NT2/D1 (cell line): Measurements from ENCODE around the gene UGT1A6.

ENCODE experiments used
- DNase-seq: peaks from one replicate; pipeline ENCODE4 v3.0.0-alpha.2; 2011; ENCODE audit warnings: low read depth, low spot score
- H3K27me3 ChIP-seq: 2 replicates; pipeline ENCODE4 v1.6.0; 2011; ENCODE audit warnings: mild to moderate bottlenecking; ENCODE audit not compliant: insufficient read length, insufficient read depth
- H3K36me3 ChIP-seq: 2 replicates; pipeline ENCODE4 v1.6.1; 2011; ENCODE audit warnings: mild to moderate bottlenecking, low read length, mixed read lengths; ENCODE audit not compliant: insufficient read depth, insufficient read length
- H3K4me1 ChIP-seq: 2 replicates; pipeline ENCODE4 v1.5.1; 2011; ENCODE audit not compliant: insufficient read depth, insufficient read length
- H3K4me3 ChIP-seq: 2 replicates; pipeline ENCODE4 v1.5.1; 2011; ENCODE audit warnings: low read depth; ENCODE audit not compliant: insufficient read length
- H3K9ac ChIP-seq: 2 replicates; pipeline ENCODE4 v1.6.0; 2011; ENCODE audit warnings: low read depth; ENCODE audit not compliant: insufficient read length
- H3K9me3 ChIP-seq: 2 replicates; pipeline ENCODE4 v1.5.1; 2011; ENCODE audit warnings: mild to moderate bottlenecking, low read length; ENCODE audit not compliant: insufficient read depth
- SUZ12 ChIP-seq: IDR thresholded peaks from 2 replicates; pipeline ENCODE4 v1.6.1; 2011; ENCODE audit not compliant: insufficient read length, insufficient read depth; ENCODE audit errors: extremely low read depth
- YY1 ChIP-seq: IDR thresholded peaks from 2 replicates; pipeline ENCODE4 v1.6.1; 2011; ENCODE audit not compliant: insufficient read length, insufficient read depth
- ZNF274 ChIP-seq: IDR thresholded peaks from 2 replicates; pipeline ENCODE4 v1.6.1; 2011; ENCODE audit warnings: mild to moderate bottlenecking, low read depth, low read length

UGT1A6 gene

DNA sequence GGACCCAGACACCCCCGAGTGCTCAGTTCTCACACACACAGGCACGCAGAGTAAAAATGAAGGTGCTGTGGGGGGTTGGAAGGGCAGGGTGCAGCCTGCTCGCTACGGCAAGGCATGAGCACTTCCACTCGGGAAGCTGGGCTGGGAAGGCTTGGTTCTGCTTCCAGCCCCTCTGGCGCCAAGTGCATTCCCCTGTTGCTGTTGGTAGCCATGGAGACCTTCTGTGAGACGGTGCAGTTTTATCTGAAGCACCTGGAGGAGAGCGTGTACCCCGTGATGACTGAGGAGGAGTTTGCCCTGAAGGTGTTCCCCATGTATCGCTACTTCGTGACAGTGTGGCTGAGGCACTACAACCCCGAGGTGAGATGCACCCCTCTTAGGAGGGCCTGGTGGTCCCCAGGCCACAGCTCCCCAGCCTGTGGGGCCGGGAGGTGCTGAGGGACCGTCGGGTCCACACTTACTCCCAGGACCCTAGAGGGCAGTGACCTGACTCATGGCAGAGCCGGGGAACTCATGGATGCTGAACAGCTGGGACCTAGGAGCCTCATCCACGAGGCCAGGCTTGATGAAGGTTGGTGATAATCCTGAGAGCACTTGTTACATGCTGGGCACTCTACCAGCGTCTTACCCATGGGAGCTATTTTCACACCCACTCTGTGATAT is 100.9 kb downstream of the UGT1A6 start:
- Histone ChIP-seq H3K9me3 (no peaks in the 10 kb centered on the region), H3K4me1 (no peaks in the 10 kb centered on the region), H3K27me3 (peaks cover 6% of the 10 kb centered on the region), H3K9ac (no peak overlapping the region), H3K36me3 (no peaks in the 10 kb centered on the region), H3K4me3 (no peak overlapping the region)
- TF ChIP-seq SUZ12 (no peak), ZNF274 (no peak), YY1 (no peak)
- DNase-seq, result no peak

DNA sequence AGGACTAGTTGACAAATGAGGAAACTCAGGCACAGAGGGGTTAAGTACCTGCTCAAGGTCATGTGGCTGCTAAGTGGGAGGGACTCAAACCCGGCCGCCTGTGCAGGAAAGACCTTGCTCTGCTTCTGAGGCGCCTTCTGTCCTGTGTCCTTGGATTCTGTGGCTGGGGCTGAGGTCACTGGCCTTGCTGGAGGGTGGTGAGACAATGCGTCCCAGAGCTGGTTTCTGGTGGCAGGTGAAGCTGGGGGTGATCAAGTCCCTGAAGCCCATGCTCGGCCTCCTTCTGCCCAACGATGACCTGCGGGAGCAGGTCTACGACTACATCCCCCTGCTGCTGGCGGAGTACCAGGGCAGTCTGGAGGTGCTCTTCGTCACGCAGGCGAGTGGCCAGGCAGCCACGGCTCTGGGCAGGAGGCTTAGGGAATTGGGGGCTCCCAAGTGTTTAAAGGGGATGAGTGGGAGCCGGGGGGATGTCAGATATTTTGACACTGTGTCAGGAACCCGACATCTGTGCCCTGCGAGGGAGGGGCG is 101.5 kb downstream of the UGT1A6 start:
- H3K4me3 ChIP-seq, result no peak overlapping the region
- DNase-seq, result no peak
- TF ChIP-seq YY1 (no peak), SUZ12 (no peak), ZNF274 (no peak)

DNA sequence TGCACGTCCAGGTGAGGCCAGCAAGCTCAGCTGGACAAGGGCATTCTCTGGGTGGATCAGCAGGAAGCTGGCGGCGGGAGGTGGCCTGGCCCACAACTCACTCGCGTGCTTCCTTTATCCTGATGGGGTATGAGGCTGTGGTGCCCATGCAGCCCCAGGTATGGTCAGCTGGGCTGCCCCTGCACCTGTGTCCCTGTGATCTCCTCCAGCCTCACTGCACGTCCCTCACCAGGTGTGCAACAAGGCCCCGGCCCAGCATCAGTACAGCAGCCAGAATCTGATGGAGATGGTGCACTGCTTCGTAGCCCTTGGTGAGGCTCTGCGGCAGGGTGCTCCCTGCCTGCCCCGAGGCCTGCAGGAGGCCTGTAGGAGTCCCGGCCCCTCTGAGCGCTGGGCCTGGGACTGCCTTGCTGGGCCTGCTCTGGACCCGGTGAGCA is 103.1 kb downstream of the UGT1A6 start:
- Histone ChIP-seq H3K4me1 (peaks cover 3% of the 10 kb centered on the region), H3K9ac (no peak overlapping the region), H3K4me3 (no peak overlapping the region), H3K27me3 (peaks cover 6% of the 10 kb centered on the region), H3K9me3 (no peaks in the 10 kb centered on the region), H3K36me3 (no peaks in the 10 kb centered on the region)
- no peak for DNase-seq
- TF ChIP-seq ZNF274 (no peak), YY1 (no peak), SUZ12 (no peak)

More for the DNA sequence above, 101.5 kb downstream of the UGT1A6 start:
- peaks cover 6% of the 10 kb centered on the region for H3K27me3 ChIP-seq
- no peaks in the 10 kb centered on the region for H3K36me3 ChIP-seq
- H3K9ac ChIP-seq, result no peak overlapping the region
- H3K4me1 ChIP-seq, result peaks cover 2% of the 10 kb centered on the region
- no peaks in the 10 kb centered on the region for H3K9me3 ChIP-seq

DNA sequence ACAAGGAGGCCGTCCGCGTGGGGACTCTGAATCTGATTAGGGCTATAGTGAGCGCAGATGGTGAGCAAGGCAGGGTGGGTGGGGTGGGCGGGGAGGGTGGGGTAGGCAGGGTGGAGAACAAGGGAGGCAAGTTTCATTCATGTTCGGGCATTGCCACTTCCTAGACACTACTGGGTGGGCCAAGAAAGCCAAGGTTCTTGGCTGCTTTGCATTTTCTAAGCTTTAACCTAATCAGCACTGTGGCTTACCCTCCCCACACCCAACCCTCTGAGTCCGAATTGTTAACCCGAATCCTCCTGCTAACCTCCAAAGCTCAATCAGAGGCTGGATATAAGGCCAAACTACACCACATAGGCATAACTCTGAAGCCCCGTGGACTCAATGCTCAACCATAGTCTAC is 103.6 kb downstream of the UGT1A6 start:
- H3K27me3 ChIP-seq, result peaks cover 3% of the 10 kb centered on the region
- H3K36me3 ChIP-seq, result no peaks in the 10 kb centered on the region
- no peaks in the 10 kb centered on the region for H3K9me3 ChIP-seq
- no peak for TF ChIP-seq YY1
- TF ChIP-seq ZNF274, result no peak
- no peak for TF ChIP-seq SUZ12
- H3K9ac ChIP-seq, result no peak overlapping the region
- no peak overlapping the region for H3K4me3 ChIP-seq
- no peak for DNase-seq
- H3K4me1 ChIP-seq, result peaks cover 3% of the 10 kb centered on the region

DNA sequence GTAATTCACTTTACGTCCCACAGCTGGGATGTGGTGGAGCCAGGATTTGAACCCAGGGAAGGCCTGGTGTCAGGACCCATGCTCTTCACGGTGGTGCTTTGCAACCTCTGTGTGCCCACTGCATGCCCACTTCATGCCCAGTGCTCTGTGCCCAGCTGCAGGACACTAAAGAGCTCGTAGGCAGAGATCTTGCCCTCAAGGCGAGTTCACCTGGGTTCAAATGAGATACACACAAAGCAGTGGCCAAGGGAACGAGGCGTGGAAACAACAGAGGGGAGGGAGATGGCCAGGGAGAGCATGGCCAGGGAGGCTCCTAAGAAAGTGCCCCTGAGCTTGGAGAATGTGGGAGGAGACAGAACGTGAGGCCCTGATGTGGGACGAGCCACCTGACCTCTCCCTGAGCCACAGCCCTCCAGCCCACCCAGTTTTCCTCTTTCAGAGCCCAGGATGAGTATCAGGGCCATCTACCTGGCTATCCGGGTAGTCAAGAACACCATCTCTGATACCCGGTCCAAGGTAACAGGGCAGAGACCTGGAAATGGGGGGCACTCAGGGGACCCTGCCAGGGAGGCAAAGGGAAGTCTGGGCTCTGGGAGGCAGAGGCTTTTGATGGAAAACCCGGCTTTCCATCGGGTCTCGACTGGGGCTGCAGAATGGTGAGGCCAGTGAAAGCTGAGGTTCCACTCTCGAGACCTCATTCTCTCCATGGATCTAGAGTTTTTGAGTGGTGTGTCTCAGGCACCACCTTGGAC is 105.8 kb downstream of the UGT1A6 start:
- TF ChIP-seq YY1 (no peak), SUZ12 (no peak), ZNF274 (no peak)
- DNase-seq, result no peak
- no peak overlapping the region for H3K9ac ChIP-seq
- no peaks in the 10 kb centered on the region for H3K27me3 ChIP-seq
- peaks cover 3% of the 10 kb centered on the region for H3K4me1 ChIP-seq
- H3K9me3 ChIP-seq, result no peaks in the 10 kb centered on the region
- no peaks in the 10 kb centered on the region for H3K36me3 ChIP-seq
- H3K4me3 ChIP-seq, result no peak overlapping the region

DNA sequence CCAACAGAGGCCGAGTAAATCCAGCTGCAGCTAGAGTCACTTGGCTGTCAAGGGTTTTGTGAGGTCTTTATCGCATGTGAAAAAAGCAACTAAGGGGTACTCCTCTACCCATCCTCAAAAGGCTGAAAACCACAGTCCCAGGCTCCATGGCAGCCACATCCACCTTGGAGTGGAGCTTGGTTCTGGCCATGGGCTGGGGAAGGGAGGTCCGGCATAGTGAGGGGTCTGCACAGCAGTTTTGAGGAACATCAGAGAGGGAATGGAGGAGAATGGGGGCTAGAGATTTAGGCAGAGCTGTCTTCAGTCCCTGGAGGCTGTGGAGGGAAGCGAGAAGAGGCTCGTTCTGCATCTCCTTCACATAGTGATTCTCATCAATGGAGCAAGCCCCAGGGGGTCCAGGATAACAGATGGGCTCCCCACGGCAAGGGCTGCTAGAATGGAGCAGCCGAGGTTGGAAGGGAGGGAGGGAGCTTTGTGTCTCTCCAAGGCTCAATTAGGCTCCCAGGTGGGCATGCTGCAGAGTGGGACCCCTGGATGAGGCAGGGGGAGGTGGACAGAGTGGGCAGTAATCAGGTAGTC is 106.5 kb downstream of the UGT1A6 start:
- Histone ChIP-seq H3K27me3 (peaks cover 2% of the 10 kb centered on the region), H3K4me3 (no peak overlapping the region), H3K36me3 (no peaks in the 10 kb centered on the region), H3K4me1 (peaks cover 3% of the 10 kb centered on the region), H3K9ac (no peak overlapping the region), H3K9me3 (no peaks in the 10 kb centered on the region)
- TF ChIP-seq SUZ12, result no peak
- TF ChIP-seq ZNF274, result no peak
- no peak for TF ChIP-seq YY1
- no peak for DNase-seq

DNA sequence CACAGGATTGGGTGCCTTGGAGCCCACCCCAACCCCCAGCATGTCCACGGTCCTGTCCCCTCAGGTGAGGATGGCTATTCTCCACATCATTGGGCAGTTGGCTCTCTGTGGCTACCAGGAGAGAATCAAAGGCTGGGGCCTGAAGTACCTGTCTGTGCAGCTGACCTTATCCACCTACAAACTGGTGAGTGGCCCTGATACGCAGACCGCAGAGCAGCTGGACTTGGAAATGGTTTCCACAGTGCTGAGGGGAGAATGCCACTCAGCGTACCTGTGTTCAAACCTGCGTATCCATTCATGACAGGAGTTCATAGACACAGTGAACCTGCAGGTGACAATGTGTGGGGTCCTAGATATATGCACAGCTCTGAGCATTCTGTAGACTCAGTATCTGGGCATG is 107.0 kb downstream of the UGT1A6 start:
- H3K9me3 ChIP-seq, result no peaks in the 10 kb centered on the region
- H3K27me3 ChIP-seq, result peaks cover 4% of the 10 kb centered on the region
- H3K4me1 ChIP-seq, result peaks cover 3% of the 10 kb centered on the region
- H3K36me3 ChIP-seq, result no peaks in the 10 kb centered on the region
- no peak overlapping the region for H3K4me3 ChIP-seq
- DNase-seq, result no peak
- H3K9ac ChIP-seq, result no peak overlapping the region
- TF ChIP-seq ZNF274 (no peak), YY1 (no peak), SUZ12 (no peak)
